CD8-positive, alpha-beta memory T cell (primary cell): ENCODE results near the gene PPP1R7. TPM values are rescaled to one million over a fixed set of nuclear protein-coding genes. Genes with fewer than 3 reads are reported as not detected.

Experiments used
- CTCF ChIA-PET: fragments of 350-600 bp; sonication (Branson Sonifier 250); formaldehyde crosslinking; loops from one replicate; lab custom pipeline; 2021; ENCODE audit warnings: antibody characterized with exemption; lab: Charles Lee
- POLR2A ChIA-PET: fragments of 350-600 bp; sonication (Branson Sonifier 250); formaldehyde crosslinking; loops from one replicate; lab custom pipeline; 2021; ENCODE audit warnings: antibody characterized with exemption; lab: Charles Lee
- DNase-seq, 5 donors: peaks; one replicate each; pipeline versions ENCODE4 v3.0.0 to v3.0.0-alpha.2; 2020 to 2022; ENCODE audit warnings: mixed read lengths in 1 of 5
- H3K27ac ChIP-seq: one replicate; pipeline ENCODE4 v1.7.0; 2013; ENCODE audit warnings: low read depth, mild to moderate bottlenecking, low read length, moderate library complexity
- H3K27me3 ChIP-seq: 2 replicates; pipeline ENCODE4 v1.7.0; 2013; ENCODE audit warnings: low read length, mild to moderate bottlenecking; ENCODE audit not compliant: insufficient read depth, poor library complexity, severe bottlenecking
- H3K36me3 ChIP-seq: 2 replicates; pipeline ENCODE4 v1.7.0; 2013; ENCODE audit warnings: mild to moderate bottlenecking, low read length, moderate library complexity; ENCODE audit not compliant: insufficient read depth
- H3K4me1 ChIP-seq: 2 replicates; pipeline ENCODE4 v1.7.0; 2013; ENCODE audit warnings: mild to moderate bottlenecking, low read length, moderate library complexity; ENCODE audit not compliant: insufficient read depth
- H3K4me3 ChIP-seq: 2 replicates; pipeline ENCODE4 v1.7.0; 2013; ENCODE audit warnings: mild to moderate bottlenecking, low read length
- H3K9me3 ChIP-seq: 2 replicates; pipeline ENCODE4 v1.7.0; 2013; ENCODE audit warnings: mild to moderate bottlenecking, low read length
- H3K27ac Mint-ChIP-seq, 8 donors: one replicate each; pipeline ENCODE4 v1.8.0; 2020 to 2021; ENCODE audit warnings: mixed read lengths in 8 of 8, mild to moderate bottlenecking in 6 of 8, inconsistent platforms in 3 of 8, moderate library complexity in 3 of 8
- H3K27me3 Mint-ChIP-seq, 2 donors: one replicate each; pipeline ENCODE4 v1.8.0; 2020 to 2021; ENCODE audit warnings: mixed read lengths in 2 of 2, mild to moderate bottlenecking in 1 of 2, moderate library complexity in 1 of 2
- H3K36me3 Mint-ChIP-seq, 3 donors: one replicate each; pipeline ENCODE4 v1.8.0; 2020 to 2021; ENCODE audit warnings: mixed read lengths in 3 of 3, inconsistent platforms in 1 of 3, mild to moderate bottlenecking in 1 of 3
- H3K4me1 Mint-ChIP-seq, 3 donors: one replicate each; pipeline ENCODE4 v1.8.0; 2020 to 2021; ENCODE audit warnings: mixed read lengths in 3 of 3, inconsistent platforms in 1 of 3, mild to moderate bottlenecking in 1 of 3
- H3K4me3 Mint-ChIP-seq, 7 donors: one replicate each; pipeline ENCODE4 v1.8.0; 2020 to 2021; ENCODE audit warnings: mixed read lengths in 7 of 7, mild to moderate bottlenecking in 6 of 7, moderate library complexity in 4 of 7, inconsistent platforms in 2 of 7
- H3K9me3 Mint-ChIP-seq, 5 donors: one replicate each; pipeline ENCODE4 v1.8.0; 2020 to 2022; ENCODE audit warnings: mixed read lengths in 5 of 5, mild to moderate bottlenecking in 3 of 5, moderate library complexity in 2 of 5, inconsistent platforms in 1 of 5
- polyA plus RNA-seq: library from polyadenylated mRNA; unstranded; fragments of 300-500 nt; fragmentation: Illumina TruSeq; gene quantifications from one replicate; pipeline ENCODE4 v1.2.3, GENCODE V29; 2021
- total RNA-seq, 2 experiments: library from RNA; stranded (reverse); gene quantifications; one replicate each; pipeline ENCODE4 v1.2.3, GENCODE V29; 2021

PPP1R7 gene
- total and polyA plus RNA-seq, 3 experiments from 2014 or later, result 82.6 to 132 (median 87.2) TPM

- Histone ChIP-seq H3K27me3 (no peaks in the 10 kb centered on the region), H3K4me1 (no peaks in the 10 kb centered on the region), H3K9me3 (no peaks in the 10 kb centered on the region), H3K27ac (no peak overlapping the region), H3K4me3 (no peak overlapping the region), H3K36me3 (peaks cover 27% of the 10 kb centered on the region)
- peak in 1 of 5 donors; percentile 39 for DNase-seq
- Mint-ChIP-seq H3K4me1 (peaks cover 0 to 7% (median 4%) of the 10 kb centered on the region in 3 donors), H3K27ac (peak overlapping the region in 1 of 8 donors; percentile 8), H3K4me3 (no peak overlapping the region), H3K9me3 (no peaks in the 10 kb centered on the region), H3K36me3 (peaks cover 6 to 53% (median 11%) of the 10 kb centered on the region in 3 donors), H3K27me3 (no peaks in the 10 kb centered on the region)
- ChIA-PET POLR2A (no interaction called here), CTCF (no interaction called here)
Measured at GRCh38 chr2:241226723-241227572, 76.7 kb downstream of the PPP1R7 start.

- ChIA-PET CTCF (no interaction called here), POLR2A (no interaction called here)
- Mint-ChIP-seq H3K36me3 (peaks cover 6 to 59% (median 13%) of the 10 kb centered on the region in 3 donors), H3K9me3 (no peaks in the 10 kb centered on the region), H3K4me3 (no peak overlapping the region), H3K27ac (peak overlapping the region in 1 of 8 donors; percentile 23), H3K27me3 (no peaks in the 10 kb centered on the region), H3K4me1 (peaks cover 0 to 7% (median 4%) of the 10 kb centered on the region in 3 donors)
- no peak for DNase-seq
- no peak overlapping the region for H3K4me3 ChIP-seq
- no peaks in the 10 kb centered on the region for H3K4me1 ChIP-seq
- no peak overlapping the region for H3K27ac ChIP-seq
- no peaks in the 10 kb centered on the region for H3K9me3 ChIP-seq
- H3K36me3 ChIP-seq, result peaks cover 29% of the 10 kb centered on the region
- H3K27me3 ChIP-seq, result no peaks in the 10 kb centered on the region
Measured at GRCh38 chr2:241227594-241227993, 77.3 kb downstream of the PPP1R7 start.

- no peaks in the 10 kb centered on the region for H3K9me3 Mint-ChIP-seq
- no peaks in the 10 kb centered on the region for H3K9me3 ChIP-seq
- H3K27ac Mint-ChIP-seq, result peak overlapping the region in 1 of 8 donors; percentile 23
- POLR2A ChIA-PET, result no interaction called here
- peaks cover 0 to 7% (median 4%) of the 10 kb centered on the region in 3 donors for H3K4me1 Mint-ChIP-seq
- H3K4me1 ChIP-seq, result no peaks in the 10 kb centered on the region
- H3K27me3 Mint-ChIP-seq, result no peaks in the 10 kb centered on the region
- H3K36me3 Mint-ChIP-seq, result peaks cover 6 to 65% (median 17%) of the 10 kb centered on the region in 3 donors
- peaks cover 36% of the 10 kb centered on the region for H3K36me3 ChIP-seq
- peak overlapping the region in 1 of 7 donors; percentile 51 for H3K4me3 Mint-ChIP-seq
- no peak overlapping the region for H3K4me3 ChIP-seq
- CTCF ChIA-PET, result no interaction called here
- no peaks in the 10 kb centered on the region for H3K27me3 ChIP-seq
- peak in 1 of 5 donors; percentile 16 for DNase-seq
- no peak overlapping the region for H3K27ac ChIP-seq
Measured at GRCh38 chr2:241228081-241228859, 78.0 kb downstream of the PPP1R7 start.

- Mint-ChIP-seq H3K4me3 (no peak overlapping the region), H3K9me3 (no peaks in the 10 kb centered on the region), H3K27me3 (no peaks in the 10 kb centered on the region), H3K4me1 (peaks cover 0 to 7% (median 4%) of the 10 kb centered on the region in 3 donors), H3K36me3 (peaks cover 11 to 73% (median 21%) of the 10 kb centered on the region in 3 donors), H3K27ac (peak overlapping the region in 1 of 8 donors; percentile 42)
- Histone ChIP-seq H3K4me1 (no peaks in the 10 kb centered on the region), H3K27ac (no peak overlapping the region), H3K4me3 (no peak overlapping the region), H3K9me3 (no peaks in the 10 kb centered on the region), H3K27me3 (no peaks in the 10 kb centered on the region), H3K36me3 (peaks cover 43% of the 10 kb centered on the region)
- ChIA-PET POLR2A (no interaction called here), CTCF (no interaction called here)
- DNase-seq, result peak in 1 of 5 donors; percentile 26
Measured at GRCh38 chr2:241228860-241229516, 78.7 kb downstream of the PPP1R7 start.

GRCh38 chr2:241229563-241230401 is 79.5 kb downstream of the PPP1R7 start:
- no peak overlapping the region for H3K4me3 Mint-ChIP-seq
- ChIA-PET POLR2A (interaction anchor here (0.7 kb wide), 1 partner anchor 174 kb away, joined by 3 read pairs; no protein-coding TSS in a partner anchor), CTCF (no interaction called here)
- Histone ChIP-seq H3K4me1 (no peaks in the 10 kb centered on the region), H3K27me3 (no peaks in the 10 kb centered on the region), H3K36me3 (peaks cover 50% of the 10 kb centered on the region), H3K9me3 (no peaks in the 10 kb centered on the region), H3K4me3 (no peak overlapping the region), H3K27ac (no peak overlapping the region)
- peaks cover 0 to 2% (median 0%) of the 10 kb centered on the region in 3 donors for H3K4me1 Mint-ChIP-seq
- H3K9me3 Mint-ChIP-seq, result no peaks in the 10 kb centered on the region
- H3K36me3 Mint-ChIP-seq, result peaks cover 11 to 81% (median 23%) of the 10 kb centered on the region in 3 donors
- no peak overlapping the region for H3K27ac Mint-ChIP-seq
- no peaks in the 10 kb centered on the region for H3K27me3 Mint-ChIP-seq
- peak in 1 of 5 donors; percentile 34 for DNase-seq

- POLR2A ChIA-PET, result interaction anchor here (0.7 kb wide), 1 partner anchor 173 kb away, joined by 3 read pairs; no protein-coding TSS in a partner anchor
- Histone ChIP-seq H3K36me3 (peaks cover 57% of the 10 kb centered on the region), H3K4me1 (no peaks in the 10 kb centered on the region), H3K4me3 (no peak overlapping the region), H3K27me3 (no peaks in the 10 kb centered on the region), H3K27ac (no peak overlapping the region), H3K9me3 (no peaks in the 10 kb centered on the region)
- DNase-seq, result peak in 1 of 5 donors; percentile 41
- CTCF ChIA-PET, result no interaction called here
- no peak overlapping the region for H3K27ac Mint-ChIP-seq
- H3K36me3 Mint-ChIP-seq, result peaks cover 11 to 87% (median 28%) of the 10 kb centered on the region in 3 donors
- H3K27me3 Mint-ChIP-seq, result no peaks in the 10 kb centered on the region
- H3K4me3 Mint-ChIP-seq, result no peak overlapping the region
- no peaks in the 10 kb centered on the region for H3K4me1 Mint-ChIP-seq
- H3K9me3 Mint-ChIP-seq, result no peaks in the 10 kb centered on the region
Measured at GRCh38 chr2:241230435-241230834, 80.2 kb downstream of the PPP1R7 start.
